Measurements from ENCODE around the gene CHD1. TPM values are rescaled to one million over a fixed set of nuclear protein-coding genes. Genes with fewer than 3 reads are reported as not detected.

Gene CHD1
- 32.8 and 35.9 TPM in 2 replicates for total RNA-seq

DNA sequence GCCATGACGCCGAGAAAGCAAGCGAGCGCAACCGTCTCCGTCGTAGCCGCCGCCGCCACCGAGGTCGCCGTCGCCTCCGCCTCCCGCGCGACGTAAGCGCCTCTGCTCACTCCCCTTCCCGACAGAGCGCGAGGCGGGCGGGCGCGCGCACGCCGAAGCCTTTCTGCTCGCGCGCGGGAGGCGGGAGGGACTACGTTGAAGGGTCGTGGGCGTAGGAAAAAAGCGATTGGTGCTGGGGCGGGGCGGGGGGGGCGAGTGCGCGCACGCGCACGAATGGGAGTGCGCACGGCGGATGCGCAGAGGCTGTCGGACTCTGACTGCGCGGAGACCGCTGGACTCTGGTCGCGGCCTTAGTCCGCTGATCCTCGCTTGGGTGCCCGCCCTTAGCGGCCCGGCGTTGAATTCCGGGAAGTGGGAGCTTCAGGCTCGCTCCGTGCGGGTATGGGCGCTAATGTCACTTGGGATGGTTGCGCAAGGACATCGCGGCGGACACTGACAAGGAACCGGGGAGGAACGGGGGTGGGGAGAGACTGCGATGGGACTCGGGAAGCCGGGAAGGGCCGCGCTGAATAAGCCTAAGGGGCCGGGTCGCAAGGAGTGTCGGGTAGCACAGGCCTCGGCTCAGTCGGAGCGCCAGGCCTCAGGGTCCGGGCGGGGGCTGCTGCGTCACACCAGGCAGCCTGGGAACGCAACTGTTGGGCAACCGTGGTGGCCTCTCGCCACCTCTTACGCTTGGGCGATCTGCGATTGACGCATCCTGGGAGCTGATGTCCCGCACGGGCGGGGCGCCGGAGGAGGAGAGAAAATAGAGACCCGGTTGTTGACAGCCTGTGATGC lies at the start of gene CHD1:
Gene CHD1, minus strand, starts transcription at position 135 of the 837 bp plus-strand sequence. CDS start 2,621 bp downstream, outside the sequence.

Other genes starting within 250 kb of the CHD1 start
- gene RGMB, start 155.3 kb downstream of the CHD1 start, total RNA-seq: 26.4 and 30.3 TPM in 2 replicates